Measurements from ENCODE around the gene OBSCN. TPM values are rescaled to one million over a fixed set of nuclear protein-coding genes. Genes with fewer than 3 reads are reported as not detected.

OBSCN gene
- total RNA-seq, 1 donor from 2014 or later, result 10.2 TPM

DNA sequence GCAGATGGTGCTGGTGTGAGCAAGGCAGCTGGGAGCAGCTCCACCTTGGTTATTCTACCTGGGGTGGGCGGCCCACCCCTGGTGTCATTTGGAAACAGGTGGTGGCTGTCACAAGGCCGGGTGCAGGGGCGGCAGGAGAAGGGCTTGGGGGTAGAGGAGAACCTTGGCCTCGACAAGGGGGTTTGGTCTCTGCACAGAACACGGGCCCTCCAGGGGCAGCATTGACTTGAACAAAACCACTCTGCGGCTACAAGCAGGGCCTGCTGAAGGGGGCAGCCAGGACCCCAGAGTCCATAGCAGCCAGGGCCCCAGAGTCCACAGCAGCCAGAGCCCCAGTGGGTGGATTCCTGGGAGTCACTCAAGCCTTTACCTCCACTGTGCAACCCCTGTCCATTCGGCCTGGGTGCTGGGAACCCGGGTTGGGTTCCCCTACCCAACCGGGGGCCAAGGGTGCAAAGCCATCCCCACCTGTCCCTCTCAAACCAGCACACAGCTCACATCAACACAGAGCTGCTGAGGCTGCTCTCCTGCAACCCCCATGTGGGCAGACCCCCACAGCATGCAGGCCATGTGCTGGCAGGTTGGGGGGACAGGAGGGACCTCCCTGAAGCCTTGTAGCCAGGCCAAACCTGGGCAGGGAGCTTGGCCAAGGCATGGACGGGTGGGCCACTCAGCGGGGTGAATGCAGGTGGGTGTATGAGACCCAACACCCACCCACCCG is 191.1 kb downstream of the OBSCN start:
- TF ChIP-seq, protein P1, sequence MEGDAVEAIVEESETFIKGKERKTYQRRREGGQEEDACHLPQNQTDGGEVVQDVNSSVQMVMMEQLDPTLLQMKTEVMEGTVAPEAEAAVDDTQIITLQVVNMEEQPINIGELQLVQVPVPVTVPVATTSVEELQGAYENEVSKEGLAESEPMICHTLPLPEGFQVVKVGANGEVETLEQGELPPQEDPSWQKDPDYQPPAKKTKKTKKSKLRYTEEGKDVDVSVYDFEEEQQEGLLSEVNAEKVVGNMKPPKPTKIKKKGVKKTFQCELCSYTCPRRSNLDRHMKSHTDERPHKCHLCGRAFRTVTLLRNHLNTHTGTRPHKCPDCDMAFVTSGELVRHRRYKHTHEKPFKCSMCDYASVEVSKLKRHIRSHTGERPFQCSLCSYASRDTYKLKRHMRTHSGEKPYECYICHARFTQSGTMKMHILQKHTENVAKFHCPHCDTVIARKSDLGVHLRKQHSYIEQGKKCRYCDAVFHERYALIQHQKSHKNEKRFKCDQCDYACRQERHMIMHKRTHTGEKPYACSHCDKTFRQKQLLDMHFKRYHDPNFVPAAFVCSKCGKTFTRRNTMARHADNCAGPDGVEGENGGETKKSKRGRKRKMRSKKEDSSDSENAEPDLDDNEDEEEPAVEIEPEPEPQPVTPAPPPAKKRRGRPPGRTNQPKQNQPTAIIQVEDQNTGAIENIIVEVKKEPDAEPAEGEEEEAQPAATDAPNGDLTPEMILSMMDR (IDR thresholded peaks at IDR 0.05), result no peak
- no peaks in the 10 kb centered on the region for H3K27me3 Mint-ChIP-seq (ENCODE audit: low read depth)
- H3K4me1 Mint-ChIP-seq (ENCODE audit: low read depth), result peaks cover 10% of the 10 kb centered on the region
- H3K36me3 Mint-ChIP-seq (ENCODE audit: low read depth), result peaks cover 27% of the 10 kb centered on the region
- no peak overlapping the region for H3K4me3 Mint-ChIP-seq (ENCODE audit: unreplicated experiment)
- no peaks in the 10 kb centered on the region for H3K9me3 Mint-ChIP-seq (ENCODE audit: low read depth)
- H3K27ac Mint-ChIP-seq (ENCODE audit: unreplicated experiment), result no peak overlapping the region
- DNase-seq (ENCODE audit: low spot score), result no peak

DNA sequence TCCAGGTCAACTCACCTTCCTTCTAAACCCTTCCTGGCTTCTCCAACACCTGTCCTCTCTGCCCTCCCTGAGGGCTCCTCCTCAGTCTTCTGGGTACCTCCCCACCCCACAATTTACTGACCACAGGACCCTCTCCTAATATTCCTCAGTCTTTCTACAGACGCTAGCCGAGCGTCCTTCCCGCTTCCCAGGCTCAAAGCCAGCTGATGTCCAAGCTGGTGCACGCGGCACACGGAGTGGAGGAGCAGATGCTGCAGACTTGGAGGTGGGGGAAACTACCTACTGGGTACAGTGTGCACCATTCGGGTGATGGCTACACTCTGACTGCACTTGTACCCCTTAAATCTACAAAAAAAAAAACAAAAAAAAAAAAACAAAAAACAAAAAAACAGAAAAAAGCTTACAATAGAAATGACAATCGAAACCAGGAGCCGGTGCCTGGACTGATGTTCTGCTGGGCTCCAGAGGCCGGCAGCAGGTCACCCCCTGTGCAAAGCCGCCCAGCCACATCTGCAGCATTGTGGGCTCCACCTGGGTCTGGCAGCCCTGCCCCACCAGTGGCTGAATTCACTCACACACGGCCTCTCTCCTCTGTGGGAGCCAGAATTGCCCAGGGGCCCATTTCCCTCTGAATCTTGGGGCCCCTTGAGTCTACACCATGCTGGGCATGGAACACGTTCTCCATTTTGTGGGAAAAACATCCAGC is 191.8 kb downstream of the OBSCN start:
- Mint-ChIP-seq H3K9me3 (ENCODE audit: low read depth) (no peaks in the 10 kb centered on the region), H3K4me1 (ENCODE audit: low read depth) (peaks cover 16% of the 10 kb centered on the region), H3K27me3 (ENCODE audit: low read depth) (no peaks in the 10 kb centered on the region), H3K4me3 (ENCODE audit: unreplicated experiment) (no peak overlapping the region), H3K36me3 (ENCODE audit: low read depth) (peaks cover 27% of the 10 kb centered on the region), H3K27ac (ENCODE audit: unreplicated experiment) (peak overlapping the region; percentile 6)
- peak; percentile 57 for DNase-seq (ENCODE audit: low spot score)
- TF ChIP-seq, protein P1 (IDR thresholded peaks at IDR 0.05), result no peak

DNA sequence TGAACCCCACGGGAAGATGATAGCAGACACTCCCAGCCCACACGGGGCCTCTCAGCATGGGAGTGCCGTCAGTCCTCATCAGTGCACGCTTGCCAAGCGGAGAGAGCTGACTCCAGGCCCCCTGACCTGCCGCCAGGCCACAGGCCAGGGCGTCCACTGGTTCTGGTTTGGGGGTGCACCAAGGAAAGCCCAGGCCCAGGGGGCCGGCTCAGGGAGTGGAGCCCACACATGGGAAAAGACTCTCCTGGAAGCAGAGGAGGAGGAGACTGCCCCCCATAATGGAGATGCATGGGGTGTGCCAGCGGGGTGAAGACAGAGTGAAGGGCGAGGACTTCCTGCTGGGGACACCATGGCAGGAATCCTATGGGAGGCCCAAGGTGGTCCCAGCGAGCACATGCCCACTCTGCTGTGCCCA is 192.4 kb downstream of the OBSCN start:
- peak; percentile 79 for DNase-seq (ENCODE audit: low spot score)
- peaks cover 22% of the 10 kb centered on the region for H3K4me1 Mint-ChIP-seq (ENCODE audit: low read depth)
- H3K4me3 Mint-ChIP-seq (ENCODE audit: unreplicated experiment), result no peak overlapping the region
- H3K36me3 Mint-ChIP-seq (ENCODE audit: low read depth), result peaks cover 27% of the 10 kb centered on the region
- no peak overlapping the region for H3K27ac Mint-ChIP-seq (ENCODE audit: unreplicated experiment)
- H3K27me3 Mint-ChIP-seq (ENCODE audit: low read depth), result no peaks in the 10 kb centered on the region
- TF ChIP-seq, protein P1 (IDR thresholded peaks at IDR 0.05), result no peak
- no peaks in the 10 kb centered on the region for H3K9me3 Mint-ChIP-seq (ENCODE audit: low read depth)

DNA sequence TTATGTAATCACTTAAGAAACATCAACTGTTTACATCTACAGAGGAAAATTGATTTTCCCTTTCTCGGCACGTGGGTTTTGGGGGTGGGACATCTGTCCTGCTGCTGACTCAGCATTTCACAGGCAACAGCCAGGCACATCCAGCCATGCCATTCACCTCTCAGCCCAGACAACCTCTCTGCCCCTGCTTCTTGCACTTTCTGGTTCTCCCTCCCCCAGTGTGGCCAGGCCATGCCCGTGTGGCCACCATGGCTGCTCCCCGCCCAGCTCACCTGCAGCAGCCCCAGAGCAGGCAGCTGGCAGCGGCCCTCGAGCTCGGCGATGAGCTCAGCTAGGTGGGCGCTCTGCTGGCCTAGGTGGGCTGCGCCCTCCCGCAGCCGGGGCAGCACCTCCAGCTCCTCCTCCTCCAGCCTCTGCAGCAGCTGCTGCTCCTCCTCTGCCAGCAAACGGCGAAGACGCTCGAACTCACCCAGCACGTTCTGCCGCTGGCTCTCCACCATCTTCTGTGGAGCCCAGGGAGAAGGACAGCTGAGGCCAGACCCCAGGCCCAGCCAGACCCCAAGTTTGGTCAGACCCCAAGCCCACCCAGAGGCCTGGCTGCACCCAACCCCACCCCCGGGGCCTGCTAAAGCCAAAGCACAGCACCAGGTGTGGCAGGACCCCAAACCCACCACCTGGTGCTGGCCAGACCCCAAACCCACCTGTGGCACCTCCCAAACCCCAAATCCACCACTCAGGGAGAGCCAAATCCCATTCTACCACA is 193.0 kb downstream of the OBSCN start:
- peak; percentile 82 for DNase-seq (ENCODE audit: low spot score)
- H3K36me3 Mint-ChIP-seq (ENCODE audit: low read depth), result peaks cover 23% of the 10 kb centered on the region
- H3K4me3 Mint-ChIP-seq (ENCODE audit: unreplicated experiment), result no peak overlapping the region
- no peaks in the 10 kb centered on the region for H3K27me3 Mint-ChIP-seq (ENCODE audit: low read depth)
- no peaks in the 10 kb centered on the region for H3K9me3 Mint-ChIP-seq (ENCODE audit: low read depth)
- TF ChIP-seq, protein P1 (IDR thresholded peaks at IDR 0.05), result no peak
- H3K27ac Mint-ChIP-seq (ENCODE audit: unreplicated experiment), result no peak overlapping the region
- peaks cover 28% of the 10 kb centered on the region for H3K4me1 Mint-ChIP-seq (ENCODE audit: low read depth)
